ENCODE measurements around the gene IFI16. TPM values are rescaled to one million over a fixed set of nuclear protein-coding genes. Genes with fewer than 3 reads are reported as not detected.

IFI16 gene
- polyA plus RNA-seq, 2 of the 4 experiments (the other 2 are of a cell fraction) = 1.5 to 3.3 TPM

GRCh38 chr1:159014003-159014571 lies 4.4 kb downstream of the IFI16 start:
- no peak overlapping the region for H3K4me2 ChIP-seq
- no peak for FAIRE-seq
- H3K27ac ChIP-seq = no peak overlapping the region
- POLR2A ChIA-PET = no interaction called here
- H3K4me1 ChIP-seq = no peaks in the 10 kb centered on the region
- TF ChIP-seq GATA3 (IDR thresholded peaks at IDR 0.05; ENCODE audit: borderline replicate concordance) = no peak
- TF ChIP-seq PHF8 (IDR thresholded peaks at IDR 0.05; ENCODE audit: borderline replicate concordance, low read depth) = no peak
- no peak for TF ChIP-seq E2F6 (IDR thresholded peaks at IDR 0.05; ENCODE audit: borderline replicate concordance, low read depth)
- no peak for TF ChIP-seq RCOR1 (IDR thresholded peaks at IDR 0.05; ENCODE audit: low read depth, low read length)
- TF ChIP-seq ZFP36 (IDR thresholded peaks at IDR 0.05; ENCODE audit: borderline replicate concordance, partially characterized antibody) = no peak
- no peak for TF ChIP-seq RNF2 (IDR thresholded peaks at IDR 0.05; ENCODE audit: borderline replicate concordance, low read depth)
- no peak for TF ChIP-seq ESRRA (IDR thresholded peaks at IDR 0.05; ENCODE audit: borderline replicate concordance, low read length)
- no peak for TF ChIP-seq FOXS1 (CRISPR knock-in tag; IDR thresholded peaks at IDR 0.05)
- TF ChIP-seq, protein P1, sequence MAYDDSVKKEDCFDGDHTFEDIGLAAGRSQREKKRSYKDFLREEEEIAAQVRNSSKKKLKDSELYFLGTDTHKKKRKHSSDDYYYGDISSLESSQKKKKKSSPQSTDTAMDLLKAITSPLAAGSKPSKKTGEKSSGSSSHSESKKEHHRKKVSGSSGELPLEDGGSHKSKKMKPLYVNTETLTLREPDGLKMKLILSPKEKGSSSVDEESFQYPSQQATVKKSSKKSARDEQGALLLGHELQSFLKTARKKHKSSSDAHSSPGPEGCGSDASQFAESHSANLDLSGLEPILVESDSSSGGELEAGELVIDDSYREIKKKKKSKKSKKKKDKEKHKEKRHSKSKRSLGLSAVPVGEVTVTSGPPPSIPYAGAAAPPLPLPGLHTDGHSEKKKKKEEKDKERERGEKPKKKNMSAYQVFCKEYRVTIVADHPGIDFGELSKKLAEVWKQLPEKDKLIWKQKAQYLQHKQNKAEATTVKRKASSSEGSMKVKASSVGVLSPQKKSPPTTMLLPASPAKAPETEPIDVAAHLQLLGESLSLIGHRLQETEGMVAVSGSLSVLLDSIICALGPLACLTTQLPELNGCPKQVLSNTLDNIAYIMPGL (CRISPR knock-in tag; IDR thresholded peaks at IDR 0.05; ENCODE audit: borderline replicate concordance) = no peak
- TF ChIP-seq JUN (IDR thresholded peaks at IDR 0.05) = no peak
- TF ChIP-seq HOXB13 (CRISPR knock-in tag; IDR thresholded peaks at IDR 0.05; ENCODE audit: low read depth) = no peak
- TF ChIP-seq HDAC2 (IDR thresholded peaks at IDR 0.05) = no peak
- TF ChIP-seq USF2 (IDR thresholded peaks at IDR 0.05) = no peak
- no peak for TF ChIP-seq NPAS2 (CRISPR knock-in tag; IDR thresholded peaks at IDR 0.05; ENCODE audit: borderline replicate concordance)
- no peak for TF ChIP-seq MAX (IDR thresholded peaks at IDR 0.05)
- TF ChIP-seq POLR2A (IDR thresholded peaks at IDR 0.05; ENCODE audit: low read length) = no peak
- TF ChIP-seq FOSB (CRISPR knock-in tag; IDR thresholded peaks at IDR 0.05) = no peak
- TF ChIP-seq ZNF302 (CRISPR knock-in tag; IDR thresholded peaks at IDR 0.05) = no peak
- no peak for TF ChIP-seq KDM5A (IDR thresholded peaks at IDR 0.05)
- H3K4me3 ChIP-seq = no peak overlapping the region
- CTCF ChIA-PET = no interaction called here
- 54% methylated on average over 3 of the region's 3 CpGs for WGBS (ENCODE audit: missing lambda C conversion rate)
- DNase-seq (ENCODE audit: low read depth in 1 of 2, low spot score in 1 of 2) = no peak
- no peaks in the 10 kb centered on the region for H3K9me3 ChIP-seq
- no peak for ATAC-seq

DNA sequence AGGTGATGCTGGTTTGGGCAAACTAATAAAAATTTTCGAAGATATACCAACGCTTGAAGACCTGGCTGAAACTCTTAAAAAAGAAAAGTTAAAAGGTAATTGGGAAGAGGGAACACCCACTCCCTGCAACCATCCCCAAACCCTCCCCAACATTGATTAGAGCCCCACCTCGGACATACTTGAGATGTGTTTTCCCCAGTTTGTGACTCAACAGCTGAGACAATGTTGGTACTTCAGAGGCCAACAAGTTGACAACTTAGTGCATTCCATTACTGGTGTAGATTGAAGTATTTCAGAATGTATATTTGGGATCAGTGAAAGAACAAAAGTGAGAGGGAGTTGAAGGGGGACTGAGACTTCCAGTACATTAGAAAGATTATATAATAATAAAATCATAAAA lies 5.1 kb downstream of the IFI16 start:
- Histone ChIP-seq H3K9me3 (no peaks in the 10 kb centered on the region), H3K4me2 (no peak overlapping the region), H3K4me3 (no peak overlapping the region), H3K27ac (no peak overlapping the region), H3K4me1 (no peaks in the 10 kb centered on the region)
- FAIRE-seq (no peak), DNase-seq (ENCODE audit: low read depth in 1 of 2, low spot score in 1 of 2) (no peak), ATAC-seq (no peak)
- WGBS (ENCODE audit: missing lambda C conversion rate) = 39% methylated on average over 3 of the region's 3 CpGs
- TF ChIP-seq JUNB (IDR thresholded peaks at IDR 0.05) (no peak), GATA3 (IDR thresholded peaks at IDR 0.05; ENCODE audit: borderline replicate concordance) (no peak), NFE2L2 (conservative IDR thresholded peaks at IDR 0.05; ENCODE audit: low read length) (no peak), PHF8 (IDR thresholded peaks at IDR 0.05; ENCODE audit: borderline replicate concordance, low read depth) (no peak), RNF2 (IDR thresholded peaks at IDR 0.05; ENCODE audit: borderline replicate concordance, low read depth) (no peak), HES2 (IDR thresholded peaks at IDR 0.05) (no peak), RAD21 (conservative IDR thresholded peaks at IDR 0.05 in 1 of 2, IDR thresholded peaks at IDR 0.05 in 1 of 2) (no peak), SMC3 (IDR thresholded peaks at IDR 0.05) (no peak), JUN (IDR thresholded peaks at IDR 0.05) (no peak), ATOH8 (CRISPR knock-in tag; IDR thresholded peaks at IDR 0.05; ENCODE audit: low read depth) (no peak), EHF (CRISPR knock-in tag; IDR thresholded peaks at IDR 0.05) (no peak), TP53 (CRISPR knock-in tag; IDR thresholded peaks at IDR 0.05) (no peak), HOXB13 (CRISPR knock-in tag; IDR thresholded peaks at IDR 0.05; ENCODE audit: low read depth) (no peak)
- TF ChIP-seq, protein P2, sequence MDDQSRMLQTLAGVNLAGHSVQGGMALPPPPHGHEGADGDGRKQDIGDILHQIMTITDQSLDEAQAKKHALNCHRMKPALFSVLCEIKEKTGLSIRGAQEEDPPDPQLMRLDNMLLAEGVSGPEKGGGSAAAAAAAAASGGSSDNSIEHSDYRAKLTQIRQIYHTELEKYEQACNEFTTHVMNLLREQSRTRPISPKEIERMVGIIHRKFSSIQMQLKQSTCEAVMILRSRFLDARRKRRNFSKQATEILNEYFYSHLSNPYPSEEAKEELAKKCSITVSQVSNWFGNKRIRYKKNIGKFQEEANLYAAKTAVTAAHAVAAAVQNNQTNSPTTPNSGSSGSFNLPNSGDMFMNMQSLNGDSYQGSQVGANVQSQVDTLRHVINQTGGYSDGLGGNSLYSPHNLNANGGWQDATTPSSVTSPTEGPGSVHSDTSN (IDR thresholded peaks at IDR 0.05) = no peak
- CTCF ChIA-PET = no interaction called here
- POLR2A ChIA-PET = no interaction called here
